Measurements from ENCODE around the gene SPATA33.
"Not testable (repeated sequence)": the region's sequence is repeated elsewhere in the genome, so short reads cannot be mapped to it uniquely, and the experiment has no call there.

Gene SPATA33

GRCh38 chr16:89661215-89661614 is 3.6 kb downstream of the SPATA33 start:
- H3K4me1 ChIP-seq (ENCODE audit: control insufficient read depth in 1 of 2, insufficient read depth in 1 of 2, low read depth in 1 of 2, low read length in 1 of 2) = peaks cover 16 to 17% of the 10 kb centered on the region in 2 experiments
- peaks cover 3% of the 10 kb centered on the region for H3K36me3 ChIP-seq
- H3K4me3 ChIP-seq (ENCODE audit: low read depth in 1 of 2, low read length in 1 of 2) = no peak overlapping the region
- H3K27ac ChIP-seq = no peak overlapping the region
- H3K27me3 ChIP-seq = no peaks in the 10 kb centered on the region
- no peak for TF ChIP-seq CTCF (IDR thresholded peaks at IDR 0.05)
- H3K9me3 ChIP-seq = no peaks in the 10 kb centered on the region

GRCh38 chr16:89664238-89664637 is 6.6 kb downstream of the SPATA33 start:
- not testable (repeated sequence) for H3K27ac ChIP-seq; H3K36me3 ChIP-seq; H3K4me1 ChIP-seq (ENCODE audit: control insufficient read depth in 1 of 2, insufficient read depth in 1 of 2, low read depth in 1 of 2, low read length in 1 of 2); H3K4me3 ChIP-seq (ENCODE audit: low read depth in 1 of 2, low read length in 1 of 2); H3K9me3 ChIP-seq
- H3K27me3 ChIP-seq = peaks cover 12% of the 10 kb centered on the region

- not testable (repeated sequence) for H3K4me3 ChIP-seq (ENCODE audit: low read depth in 1 of 2, low read length in 1 of 2); H3K36me3 ChIP-seq; H3K4me1 ChIP-seq (ENCODE audit: control insufficient read depth in 1 of 2, insufficient read depth in 1 of 2, low read depth in 1 of 2, low read length in 1 of 2); H3K9me3 ChIP-seq; H3K27ac ChIP-seq
- peaks cover 12% of the 10 kb centered on the region for H3K27me3 ChIP-seq
Measured at GRCh38 chr16:89667000-89667399, 9.4 kb downstream of the SPATA33 start.

GRCh38 chr16:89667633-89668032 is 10.0 kb downstream of the SPATA33 start:
- Histone ChIP-seq H3K9me3 (no peaks in the 10 kb centered on the region), H3K4me1 (ENCODE audit: control insufficient read depth in 1 of 2, insufficient read depth in 1 of 2, low read depth in 1 of 2, low read length in 1 of 2) (peaks cover 0 to 3% of the 10 kb centered on the region in 2 experiments), H3K4me3 (ENCODE audit: low read depth in 1 of 2, low read length in 1 of 2) (no peak overlapping the region), H3K27me3 (peaks cover 12% of the 10 kb centered on the region), H3K36me3 (peaks cover 5% of the 10 kb centered on the region), H3K27ac (no peak overlapping the region)
- TF ChIP-seq CTCF (IDR thresholded peaks at IDR 0.05) = no peak

GRCh38 chr16:89668790-89669158 is 11.1 kb downstream of the SPATA33 start:
- Histone ChIP-seq H3K36me3 (peaks cover 5% of the 10 kb centered on the region), H3K4me3 (ENCODE audit: low read depth in 1 of 2, low read length in 1 of 2) (no peak overlapping the region), H3K9me3 (no peaks in the 10 kb centered on the region), H3K27me3 (peaks cover 12% of the 10 kb centered on the region), H3K27ac (no peak overlapping the region), H3K4me1 (ENCODE audit: control insufficient read depth in 1 of 2, insufficient read depth in 1 of 2, low read depth in 1 of 2, low read length in 1 of 2) (peaks cover 0 to 3% of the 10 kb centered on the region in 2 experiments)
- no peak for TF ChIP-seq CTCF (IDR thresholded peaks at IDR 0.05)

GRCh38 chr16:89669755-89670154 is 12.1 kb downstream of the SPATA33 start:
- H3K36me3 ChIP-seq = peaks cover 5% of the 10 kb centered on the region
- H3K9me3 ChIP-seq = no peaks in the 10 kb centered on the region
- peaks cover 12% of the 10 kb centered on the region for H3K27me3 ChIP-seq
- no peak overlapping the region for H3K27ac ChIP-seq
- no peak overlapping the region for H3K4me3 ChIP-seq (ENCODE audit: low read depth in 1 of 2, low read length in 1 of 2)
- peaks cover 0 to 3% of the 10 kb centered on the region in 2 experiments for H3K4me1 ChIP-seq (ENCODE audit: control insufficient read depth in 1 of 2, insufficient read depth in 1 of 2, low read depth in 1 of 2, low read length in 1 of 2)
- no peak for TF ChIP-seq CTCF (IDR thresholded peaks at IDR 0.05)
